ENCODE data around the gene MBP. TPM values are rescaled to one million over a fixed set of nuclear protein-coding genes. Genes with fewer than 3 reads are reported as not detected.

Gene MBP
- polyA plus RNA-seq, 4 donors: 14.3 to 34.3 (median 23.0) TPM

DNA sequence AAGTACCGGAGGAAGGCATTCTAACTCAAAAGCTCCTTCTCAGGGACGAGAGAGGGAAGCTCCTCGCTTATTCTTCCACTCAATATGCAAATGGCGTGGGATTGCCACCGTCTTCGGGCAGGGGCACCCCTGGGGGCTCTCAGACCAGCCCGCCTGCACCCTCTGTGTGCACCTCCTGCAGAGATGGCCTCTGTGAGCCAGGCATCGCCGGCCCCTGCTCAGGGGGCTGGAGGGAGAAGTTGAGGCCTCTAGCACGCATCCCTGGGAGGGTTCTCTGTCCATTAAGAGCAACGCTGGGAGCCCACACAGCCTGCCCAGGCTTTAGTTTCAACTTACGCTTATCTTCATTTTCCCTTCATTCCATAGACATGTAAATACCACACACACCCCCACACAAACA is 125.3 kb downstream of the MBP start:
- H3K36me3 ChIP-seq (ENCODE audit: control insufficient read depth in 3 of 3, insufficient read depth in 2 of 3, low read depth in 1 of 3, low read length in 3 of 3): peaks cover 0 to 40% (median 2%) of the 10 kb centered on the region in 3 donors
- no peaks in the 10 kb centered on the region for H3K9me3 ChIP-seq (ENCODE audit: control insufficient read depth in 2 of 2, insufficient read depth in 1 of 2, low read depth in 1 of 2, low read length in 1 of 2)
- 82 to 90% (median 87%) methylated on average over 12 of the region's 12 CpGs for WGBS, 3 donors
- H3K4me1 ChIP-seq (ENCODE audit: control insufficient read depth in 3 of 3, insufficient read depth in 2 of 3, low read depth in 1 of 3, low read length in 2 of 3): no peaks in the 10 kb centered on the region
- no peak overlapping the region for H3K4me3 ChIP-seq (ENCODE audit: low read depth in 1 of 3, low read length in 3 of 3)
- no peaks in the 10 kb centered on the region for H3K27me3 ChIP-seq (ENCODE audit: control insufficient read depth in 3 of 3, insufficient read depth in 3 of 3, low read length in 3 of 3)
- FAIRE-seq (no peak), DNase-seq (no peak)
- no peak overlapping the region for H3K27ac ChIP-seq (ENCODE audit: low read depth in 1 of 3, low read length in 2 of 3)

DNA sequence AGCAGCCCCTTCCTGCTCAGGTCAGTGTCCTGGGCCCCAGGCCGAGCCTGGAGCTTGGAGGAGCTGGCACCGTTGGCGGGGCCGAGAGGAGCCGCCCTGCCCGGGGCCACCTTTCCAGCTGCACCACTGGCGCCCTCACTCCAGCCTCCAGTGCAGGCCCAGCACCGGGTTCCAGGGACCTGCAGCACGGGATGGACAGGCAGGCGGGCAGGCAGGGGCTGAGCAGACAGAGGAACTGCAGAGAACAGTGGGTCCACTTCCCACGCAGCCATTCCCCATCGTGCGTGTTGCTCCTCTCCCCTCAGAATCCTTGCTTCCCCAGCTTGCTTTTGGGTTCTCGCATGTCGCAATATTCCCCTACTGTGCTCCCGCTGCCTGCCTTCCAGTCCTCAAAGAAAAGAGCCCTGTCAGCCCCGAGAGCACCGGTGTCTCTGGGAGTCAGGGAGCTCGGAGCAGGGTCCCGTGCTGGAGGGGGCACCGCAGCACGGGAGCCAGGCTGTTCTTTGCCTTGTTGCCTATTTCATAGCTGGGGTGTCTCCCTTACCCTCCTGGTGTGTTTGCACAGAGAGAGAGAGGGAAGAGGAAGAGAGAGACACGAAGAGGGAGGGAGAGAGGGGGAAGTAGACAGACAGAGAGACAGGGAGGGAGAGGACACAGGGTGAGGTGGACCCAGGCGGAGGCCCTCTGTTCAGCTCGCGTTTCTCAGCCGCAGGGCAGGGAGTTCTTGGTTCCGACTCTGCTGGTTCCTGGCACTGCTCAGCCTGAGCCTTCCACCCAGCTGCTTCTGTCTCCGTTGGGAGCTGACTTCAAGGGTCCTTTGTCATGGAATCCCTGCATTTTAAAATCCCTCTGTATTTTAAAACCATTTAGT is 126.0 kb downstream of the MBP start:
- Histone ChIP-seq H3K27me3 (ENCODE audit: control insufficient read depth in 3 of 3, insufficient read depth in 3 of 3, low read length in 3 of 3) (no peaks in the 10 kb centered on the region), H3K9me3 (ENCODE audit: control insufficient read depth in 2 of 2, insufficient read depth in 1 of 2, low read depth in 1 of 2, low read length in 1 of 2) (no peaks in the 10 kb centered on the region), H3K36me3 (ENCODE audit: control insufficient read depth in 3 of 3, insufficient read depth in 2 of 3, low read depth in 1 of 3, low read length in 3 of 3) (peaks cover 0 to 38% (median 2%) of the 10 kb centered on the region in 3 donors), H3K27ac (ENCODE audit: low read depth in 1 of 3, low read length in 2 of 3) (no peak overlapping the region), H3K4me1 (ENCODE audit: control insufficient read depth in 3 of 3, insufficient read depth in 2 of 3, low read depth in 1 of 3, low read length in 2 of 3) (no peaks in the 10 kb centered on the region), H3K4me3 (ENCODE audit: low read depth in 1 of 3, low read length in 3 of 3) (no peak overlapping the region)
- DNase-seq (no peak), FAIRE-seq (no peak)
- 83 to 91% (median 90%) methylated on average over 25 to 29 of the region's 29 CpGs for WGBS, 3 donors

DNA sequence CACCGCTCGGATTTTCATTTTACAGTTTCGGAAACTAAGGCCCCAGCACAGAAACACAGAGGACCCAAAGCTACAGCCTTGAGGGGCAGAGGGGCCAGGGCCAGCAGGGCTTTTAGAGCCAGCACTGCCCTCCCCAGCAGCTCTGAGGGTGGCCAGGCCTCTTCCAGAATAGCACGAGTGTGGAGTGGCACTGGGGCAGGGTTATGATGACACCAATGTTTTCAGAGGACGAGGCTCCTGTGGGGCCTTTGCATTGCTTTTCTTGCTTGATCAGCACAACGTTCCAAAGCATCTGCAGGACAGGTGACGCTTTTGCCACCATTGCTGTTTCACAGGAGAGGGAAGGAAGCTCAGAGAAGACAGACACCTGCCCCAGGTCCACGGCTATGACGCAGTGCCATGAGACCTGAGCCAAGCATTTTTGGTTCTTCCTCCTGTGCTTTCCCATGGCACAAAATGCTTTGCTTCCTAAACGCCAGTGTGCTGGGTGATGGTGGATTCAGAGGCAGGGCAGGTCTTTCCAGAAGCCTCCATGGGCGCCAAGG is 126.9 kb downstream of the MBP start:
- Histone ChIP-seq H3K4me3 (ENCODE audit: low read depth in 1 of 3, low read length in 3 of 3) (no peak overlapping the region), H3K4me1 (ENCODE audit: control insufficient read depth in 3 of 3, insufficient read depth in 2 of 3, low read depth in 1 of 3, low read length in 2 of 3) (no peaks in the 10 kb centered on the region), H3K9me3 (ENCODE audit: control insufficient read depth in 2 of 2, insufficient read depth in 1 of 2, low read depth in 1 of 2, low read length in 1 of 2) (no peaks in the 10 kb centered on the region), H3K27me3 (ENCODE audit: control insufficient read depth in 3 of 3, insufficient read depth in 3 of 3, low read length in 3 of 3) (no peaks in the 10 kb centered on the region), H3K27ac (ENCODE audit: low read depth in 1 of 3, low read length in 2 of 3) (no peak overlapping the region), H3K36me3 (ENCODE audit: control insufficient read depth in 3 of 3, insufficient read depth in 2 of 3, low read depth in 1 of 3, low read length in 3 of 3) (peaks cover 0 to 33% (median 2%) of the 10 kb centered on the region in 3 donors)
- no peak for DNase-seq
- 87 to 91% (median 88%) methylated on average over 11 of the region's 11 CpGs for WGBS, 3 donors
- FAIRE-seq: no peak

DNA sequence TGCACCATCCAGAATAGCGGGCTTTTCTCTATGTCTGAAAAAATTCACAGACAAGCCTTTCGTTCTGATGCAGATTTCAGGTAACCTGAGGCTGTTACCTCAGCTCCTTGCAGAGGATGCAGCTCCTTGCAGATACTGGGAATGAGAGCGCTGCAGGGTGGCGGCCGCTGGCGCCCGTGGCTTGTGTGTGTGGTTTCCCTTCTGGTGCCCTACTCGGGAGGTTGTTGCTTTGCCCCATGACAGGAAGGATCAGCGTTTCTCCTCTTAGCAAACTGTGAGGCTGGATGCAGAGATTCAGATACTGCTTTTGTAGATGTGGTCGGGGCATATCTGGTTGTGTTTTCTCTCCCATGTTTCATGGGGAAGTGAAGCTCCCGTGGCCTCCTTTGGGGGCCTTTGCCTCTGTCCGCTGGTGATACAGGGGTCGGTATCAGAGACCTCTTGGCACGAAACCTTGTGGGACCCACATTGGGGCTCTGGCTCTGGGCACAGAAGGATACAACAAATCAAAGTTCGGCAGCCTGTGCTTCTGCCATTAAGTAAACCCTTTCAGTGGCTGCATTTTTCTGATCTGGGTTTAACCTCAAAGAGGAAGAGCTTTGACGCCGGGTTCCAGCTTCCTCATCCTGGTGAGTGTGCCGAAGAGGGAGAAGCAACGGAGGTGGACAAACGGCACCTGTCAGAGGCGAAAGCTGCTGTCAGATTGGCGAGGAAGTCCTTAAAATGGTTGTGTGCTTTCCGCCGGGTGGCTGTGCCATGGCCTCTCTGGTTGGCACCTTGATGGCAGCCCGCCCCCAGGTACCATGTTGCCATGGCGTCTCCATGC is 127.8 kb downstream of the MBP start:
- no peaks in the 10 kb centered on the region for H3K9me3 ChIP-seq (ENCODE audit: control insufficient read depth in 2 of 2, insufficient read depth in 1 of 2, low read depth in 1 of 2, low read length in 1 of 2)
- H3K4me3 ChIP-seq (ENCODE audit: low read depth in 1 of 3, low read length in 3 of 3): no peak overlapping the region
- DNase-seq (no peak), FAIRE-seq (no peak)
- no peaks in the 10 kb centered on the region for H3K4me1 ChIP-seq (ENCODE audit: control insufficient read depth in 3 of 3, insufficient read depth in 2 of 3, low read depth in 1 of 3, low read length in 2 of 3)
- H3K36me3 ChIP-seq (ENCODE audit: control insufficient read depth in 3 of 3, insufficient read depth in 2 of 3, low read depth in 1 of 3, low read length in 3 of 3): peaks cover 0 to 30% (median 0%) of the 10 kb centered on the region in 3 donors
- H3K27me3 ChIP-seq (ENCODE audit: control insufficient read depth in 3 of 3, insufficient read depth in 3 of 3, low read length in 3 of 3): no peaks in the 10 kb centered on the region
- H3K27ac ChIP-seq (ENCODE audit: low read depth in 1 of 3, low read length in 2 of 3): no peak overlapping the region
- WGBS, 3 donors: 73 to 89% (median 77%) methylated on average over 26 of the region's 26 CpGs

DNA sequence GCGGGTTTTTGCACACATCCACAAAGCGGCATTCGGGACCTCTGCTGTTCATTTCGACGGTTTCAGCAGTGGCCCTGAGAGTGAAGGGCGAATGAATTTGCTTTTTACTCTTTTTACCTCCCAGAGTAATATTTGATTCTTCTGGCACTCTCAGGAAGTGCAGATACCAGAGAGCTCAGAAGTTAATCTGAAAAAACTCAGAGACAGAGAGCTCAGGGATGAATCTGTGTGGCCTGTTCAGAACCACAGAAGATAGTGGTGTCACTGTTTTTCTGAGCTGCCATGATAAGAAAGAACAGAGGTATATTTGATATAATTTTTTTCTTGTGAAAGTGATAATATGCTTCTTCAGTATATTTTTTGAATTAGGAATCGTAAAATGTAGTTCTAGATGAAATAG is 129.3 kb downstream of the MBP start:
- no peak for FAIRE-seq
- H3K9me3 ChIP-seq (ENCODE audit: control insufficient read depth in 2 of 2, insufficient read depth in 1 of 2, low read depth in 1 of 2, low read length in 1 of 2): no peaks in the 10 kb centered on the region
- H3K36me3 ChIP-seq (ENCODE audit: control insufficient read depth in 3 of 3, insufficient read depth in 2 of 3, low read depth in 1 of 3, low read length in 3 of 3): peaks cover 0 to 16% (median 0%) of the 10 kb centered on the region in 3 donors
- H3K4me3 ChIP-seq (ENCODE audit: low read depth in 1 of 3, low read length in 3 of 3): no peak overlapping the region
- no peaks in the 10 kb centered on the region for H3K4me1 ChIP-seq (ENCODE audit: control insufficient read depth in 3 of 3, insufficient read depth in 2 of 3, low read depth in 1 of 3, low read length in 2 of 3)
- 94 to 98% (median 95%) methylated on average over 7 of the region's 7 CpGs for WGBS, 3 donors
- no peaks in the 10 kb centered on the region for H3K27me3 ChIP-seq (ENCODE audit: control insufficient read depth in 3 of 3, insufficient read depth in 3 of 3, low read length in 3 of 3)
- DNase-seq: no peak
- H3K27ac ChIP-seq (ENCODE audit: low read depth in 1 of 3, low read length in 2 of 3): no peak overlapping the region

DNA sequence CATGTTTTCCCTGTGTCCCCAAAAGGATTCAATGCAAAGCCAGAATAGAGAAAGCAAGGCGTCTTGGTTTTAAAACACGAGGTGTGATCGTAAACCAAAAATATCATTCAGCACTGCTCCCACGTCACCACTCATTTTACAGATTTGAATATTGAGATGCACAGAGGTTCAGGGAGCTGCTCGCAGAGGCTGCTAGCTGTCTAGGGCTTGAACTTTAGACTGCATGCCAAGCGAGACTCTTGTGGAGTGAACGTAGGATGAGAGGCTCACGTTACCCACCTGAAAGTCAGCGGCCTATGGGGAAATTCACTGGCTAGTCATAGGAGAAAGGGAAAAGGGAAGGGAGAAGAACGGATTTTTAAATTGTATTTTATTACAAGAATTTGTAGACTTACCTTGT is 130.1 kb downstream of the MBP start:
- H3K4me1 ChIP-seq (ENCODE audit: control insufficient read depth in 3 of 3, insufficient read depth in 2 of 3, low read depth in 1 of 3, low read length in 2 of 3): no peaks in the 10 kb centered on the region
- H3K4me3 ChIP-seq (ENCODE audit: low read depth in 1 of 3, low read length in 3 of 3): no peak overlapping the region
- no peaks in the 10 kb centered on the region for H3K27me3 ChIP-seq (ENCODE audit: control insufficient read depth in 3 of 3, insufficient read depth in 3 of 3, low read length in 3 of 3)
- H3K9me3 ChIP-seq (ENCODE audit: control insufficient read depth in 2 of 2, insufficient read depth in 1 of 2, low read depth in 1 of 2, low read length in 1 of 2): no peaks in the 10 kb centered on the region
- DNase-seq (no peak), FAIRE-seq (no peak)
- WGBS, 3 donors: 87 to 92% (median 91%) methylated on average over 10 of the region's 10 CpGs
- H3K27ac ChIP-seq (ENCODE audit: low read depth in 1 of 3, low read length in 2 of 3): no peak overlapping the region
- H3K36me3 ChIP-seq (ENCODE audit: control insufficient read depth in 3 of 3, insufficient read depth in 2 of 3, low read depth in 1 of 3, low read length in 3 of 3): peaks cover 0 to 9% (median 0%) of the 10 kb centered on the region in 3 donors

DNA sequence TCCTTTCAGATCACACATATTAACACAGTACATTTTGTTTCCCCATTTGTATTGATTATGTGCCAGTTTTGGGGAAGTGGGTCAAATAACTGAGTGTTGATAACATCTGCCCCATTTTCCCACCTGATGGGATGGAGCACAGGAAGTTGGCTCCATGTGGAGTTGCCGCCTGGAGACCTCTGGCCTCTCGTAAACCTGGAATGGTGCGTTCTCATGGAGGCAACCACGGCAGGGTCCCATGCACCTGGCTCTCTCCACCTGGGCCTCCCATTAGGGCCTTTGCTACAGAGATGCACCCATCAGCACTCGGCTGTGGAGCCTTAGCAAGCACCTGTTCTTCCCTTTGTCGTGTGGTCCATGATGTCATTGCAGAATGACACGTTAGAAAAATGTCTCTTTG is 130.6 kb downstream of the MBP start:
- Histone ChIP-seq H3K9me3 (ENCODE audit: control insufficient read depth in 2 of 2, insufficient read depth in 1 of 2, low read depth in 1 of 2, low read length in 1 of 2) (no peaks in the 10 kb centered on the region), H3K27ac (ENCODE audit: low read depth in 1 of 3, low read length in 2 of 3) (no peak overlapping the region), H3K4me3 (ENCODE audit: low read depth in 1 of 3, low read length in 3 of 3) (no peak overlapping the region), H3K36me3 (ENCODE audit: control insufficient read depth in 3 of 3, insufficient read depth in 2 of 3, low read depth in 1 of 3, low read length in 3 of 3) (peaks cover 0 to 7% (median 0%) of the 10 kb centered on the region in 3 donors), H3K27me3 (ENCODE audit: control insufficient read depth in 3 of 3, insufficient read depth in 3 of 3, low read length in 3 of 3) (no peaks in the 10 kb centered on the region), H3K4me1 (ENCODE audit: control insufficient read depth in 3 of 3, insufficient read depth in 2 of 3, low read depth in 1 of 3, low read length in 2 of 3) (no peaks in the 10 kb centered on the region)
- WGBS, 3 donors: 69 to 90% (median 82%) methylated on average over 7 of the region's 7 CpGs
- DNase-seq: no peak
- FAIRE-seq: no peak

DNA sequence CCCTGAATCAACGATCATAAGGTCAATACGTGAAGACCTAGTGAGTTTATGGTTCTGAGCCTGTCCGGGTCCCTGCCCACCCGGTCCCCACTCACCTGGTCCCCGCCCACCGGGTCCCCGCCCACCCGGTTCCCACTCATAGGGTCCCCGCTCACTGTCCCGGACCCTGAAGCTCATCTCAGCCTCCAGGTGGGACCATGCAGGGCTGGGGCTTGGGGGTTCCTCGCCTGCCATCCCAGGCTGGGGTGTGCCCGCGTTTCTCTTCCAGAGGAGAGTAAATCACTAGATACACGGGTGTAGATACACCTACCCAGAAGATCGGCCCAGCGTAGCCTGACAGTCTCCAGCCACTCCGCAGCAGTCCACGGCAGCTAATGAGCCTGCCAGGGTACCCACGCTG is 131.5 kb downstream of the MBP start:
- Histone ChIP-seq H3K9me3 (ENCODE audit: control insufficient read depth in 2 of 2, insufficient read depth in 1 of 2, low read depth in 1 of 2, low read length in 1 of 2) (no peaks in the 10 kb centered on the region), H3K27me3 (ENCODE audit: control insufficient read depth in 3 of 3, insufficient read depth in 3 of 3, low read length in 3 of 3) (no peaks in the 10 kb centered on the region), H3K27ac (ENCODE audit: low read depth in 1 of 3, low read length in 2 of 3) (no peak overlapping the region), H3K36me3 (ENCODE audit: control insufficient read depth in 3 of 3, insufficient read depth in 2 of 3, low read depth in 1 of 3, low read length in 3 of 3) (peaks cover 0 to 7% (median 0%) of the 10 kb centered on the region in 3 donors), H3K4me1 (ENCODE audit: control insufficient read depth in 3 of 3, insufficient read depth in 2 of 3, low read depth in 1 of 3, low read length in 2 of 3) (no peaks in the 10 kb centered on the region), H3K4me3 (ENCODE audit: low read depth in 1 of 3, low read length in 3 of 3) (no peak overlapping the region)
- WGBS, 3 donors: 76 to 83% (median 83%) methylated on average over 19 of the region's 19 CpGs
- DNase-seq (no peak), FAIRE-seq (no peak)

Data from small intestine (tissue), 7 donors.